GM12864 (cell line): ENCODE measurements around the gene RASD2.

Experiments
- DNase-seq: peaks from one replicate; pipeline ENCODE4 v3.0.0-alpha.2; 2011; ENCODE audit warnings: low read depth
- H3K4me3 ChIP-seq: 2 replicates; pipeline ENCODE4 v1.5.1; 2011; ENCODE audit warnings: mild to moderate bottlenecking, low read depth, low read length, control low read depth
- CTCF ChIP-seq: IDR thresholded peaks from 2 replicates; pipeline ENCODE4 v1.5.1; 2011; ENCODE audit warnings: low read depth, mild to moderate bottlenecking, moderate library complexity, low read length, control low read depth, inconsistent platforms; ENCODE audit errors: missing control alignments

RASD2 gene

DNA sequence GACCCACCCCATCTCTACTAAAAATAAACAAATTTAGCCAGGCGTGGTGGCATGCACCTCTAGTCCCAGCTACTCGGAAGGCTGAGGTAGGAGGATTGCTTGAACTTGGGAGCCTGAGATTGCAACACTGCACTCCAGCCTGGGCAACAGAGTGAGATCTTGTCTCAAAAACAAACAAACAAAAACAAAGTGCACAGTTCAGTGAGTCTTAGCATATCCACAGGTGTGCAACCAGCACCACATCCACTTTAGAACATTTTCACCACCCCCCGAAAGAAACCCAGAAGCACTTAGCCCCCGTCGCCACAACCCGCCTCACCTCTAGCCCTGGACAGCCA, 49.1 kb downstream of the RASD2 start:
- TF ChIP-seq CTCF = no peak
- H3K4me3 ChIP-seq = no peak overlapping the region
- no peak for DNase-seq

- TF ChIP-seq CTCF = no peak
- no peak overlapping the region for H3K4me3 ChIP-seq
- DNase-seq = no peak
These were observed 50.1 kb downstream of the RASD2 start for GRCh38 chr22:35590634-35591295.

DNA sequence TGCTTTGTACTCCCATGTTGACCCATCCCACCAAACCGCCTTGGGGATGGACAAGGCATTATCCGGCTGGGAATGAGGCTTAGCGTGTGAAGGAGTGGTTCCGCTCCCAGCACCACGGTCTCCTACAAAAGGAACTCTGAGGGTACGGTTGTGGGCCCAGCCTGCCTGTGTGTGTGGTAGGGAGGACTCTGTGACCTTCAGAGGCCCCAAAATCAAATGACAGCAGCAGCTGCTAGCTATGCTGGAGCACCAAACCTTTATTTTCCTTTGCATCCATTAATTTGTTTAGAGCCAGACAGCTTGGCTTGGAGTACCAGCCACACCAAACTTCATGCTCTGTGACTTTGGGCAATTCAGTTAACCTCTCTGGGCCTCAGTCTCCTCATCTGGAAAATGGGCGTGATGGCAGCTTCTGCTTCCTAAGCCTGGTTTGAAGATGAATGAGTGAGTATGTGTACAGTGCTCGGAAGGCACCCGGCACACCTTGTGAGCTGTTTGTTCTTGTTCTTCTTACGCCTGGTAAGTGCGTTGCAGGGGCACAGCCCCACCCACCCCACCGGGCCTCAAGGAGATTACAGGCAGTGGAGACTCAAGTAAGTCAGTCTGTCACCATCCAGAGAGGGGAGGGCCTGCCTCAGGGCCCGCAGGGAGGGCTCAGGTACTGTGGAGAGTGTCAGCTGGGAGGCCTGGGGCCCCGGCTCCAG, 51.2 kb downstream of the RASD2 start:
- DNase-seq = no peak
- H3K4me3 ChIP-seq = no peak overlapping the region
- TF ChIP-seq CTCF = no peak

DNA sequence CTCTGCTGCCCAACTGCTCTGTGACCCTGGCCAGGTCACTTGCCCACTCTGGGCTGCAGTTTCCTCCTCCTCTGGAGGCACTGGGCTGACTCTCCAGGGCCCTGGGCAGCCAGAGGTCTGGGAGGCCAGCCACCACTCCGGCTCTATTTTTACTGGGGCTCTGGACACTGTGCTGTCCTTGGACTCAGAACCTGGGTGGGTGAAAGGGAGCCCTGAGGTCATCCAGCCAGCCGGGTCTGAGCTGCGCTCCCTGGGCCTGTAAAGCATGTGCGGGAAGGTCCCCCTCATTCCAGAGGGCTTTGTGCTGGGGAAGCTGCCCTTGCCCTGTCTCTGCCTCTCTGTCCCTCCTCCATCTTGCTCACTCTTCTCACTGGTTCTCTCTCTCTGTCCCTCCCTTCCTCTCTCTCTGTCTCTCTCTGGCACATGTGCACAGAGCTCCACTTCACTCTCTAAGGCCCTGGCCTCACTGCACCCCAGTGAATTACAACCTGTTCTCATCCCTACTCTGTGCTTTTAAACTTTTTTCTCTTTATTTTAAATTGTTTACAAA, 51.9 kb downstream of the RASD2 start:
- TF ChIP-seq CTCF = no peak
- DNase-seq = no peak
- no peak overlapping the region for H3K4me3 ChIP-seq

GRCh38 chr22:35593071-35593890, 52.6 kb downstream of the RASD2 start:
- TF ChIP-seq CTCF = no peak
- DNase-seq = no peak
- no peak overlapping the region for H3K4me3 ChIP-seq

- no peak for DNase-seq
- no peak overlapping the region for H3K4me3 ChIP-seq
- no peak for TF ChIP-seq CTCF
These were observed 53.4 kb downstream of the RASD2 start for GRCh38 chr22:35593891-35594470.
